NCI-H82 treated with DMSO at 0.1 percent for 48 hours (cell line): Measurements from ENCODE around the gene RDH16.
"Not testable (repeated sequence)": the region's sequence is repeated elsewhere in the genome, so short reads cannot be mapped to it uniquely, and the experiment has no call there.

Experiments used
- DNase-seq: peaks from one replicate; lab custom pipeline; 2025; ENCODE audit not compliant: unreplicated experiment; lab: John Stamatoyannopoulos, UW

RDH16 gene

DNA sequence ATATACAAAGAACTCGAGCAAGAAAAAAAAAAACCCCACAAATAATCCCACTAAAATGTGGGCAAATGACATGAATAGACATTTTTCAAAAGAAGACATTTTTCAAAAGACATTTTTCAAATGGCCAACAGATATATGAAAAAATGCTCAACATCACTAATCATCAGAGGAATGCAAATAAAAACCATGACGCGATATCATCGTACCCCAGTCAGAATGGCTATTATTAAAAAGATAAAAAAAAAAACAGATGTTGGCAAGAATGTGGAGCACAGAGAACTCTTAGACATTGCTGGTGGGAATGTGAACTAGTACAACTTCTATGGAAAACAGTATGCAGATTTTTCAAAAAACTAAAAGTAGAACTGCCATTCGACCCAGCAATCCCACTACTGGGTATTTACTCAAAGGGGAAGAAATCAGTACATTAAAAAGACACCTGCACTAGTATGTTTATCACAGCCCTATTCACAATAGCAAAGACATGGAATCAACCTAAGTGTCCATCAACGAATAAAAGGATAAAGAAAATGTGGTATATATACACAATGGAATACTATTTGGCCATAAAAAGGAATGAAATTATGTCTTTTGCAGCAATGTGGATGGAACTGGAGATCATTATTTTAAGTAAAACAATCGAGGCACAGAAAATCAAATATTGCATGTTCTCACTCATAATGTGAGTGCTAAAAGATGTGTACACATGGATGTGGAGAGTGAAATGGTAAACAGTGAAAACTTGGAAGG, 32.6 kb upstream of the RDH16 start:
- no peak for DNase-seq

GRCh38 chr12:56988207-56988739, 30.9 kb upstream of the RDH16 start:
- no peak for DNase-seq

GRCh38 chr12:56987551-56988053, 30.2 kb upstream of the RDH16 start:
- peak; percentile 71 for DNase-seq

- DNase-seq: no peak
Measured at GRCh38 chr12:56987011-56987410, 29.6 kb upstream of the RDH16 start.

GRCh38 chr12:56985714-56986113, 28.3 kb upstream of the RDH16 start:
- DNase-seq: not testable (repeated sequence)

DNA sequence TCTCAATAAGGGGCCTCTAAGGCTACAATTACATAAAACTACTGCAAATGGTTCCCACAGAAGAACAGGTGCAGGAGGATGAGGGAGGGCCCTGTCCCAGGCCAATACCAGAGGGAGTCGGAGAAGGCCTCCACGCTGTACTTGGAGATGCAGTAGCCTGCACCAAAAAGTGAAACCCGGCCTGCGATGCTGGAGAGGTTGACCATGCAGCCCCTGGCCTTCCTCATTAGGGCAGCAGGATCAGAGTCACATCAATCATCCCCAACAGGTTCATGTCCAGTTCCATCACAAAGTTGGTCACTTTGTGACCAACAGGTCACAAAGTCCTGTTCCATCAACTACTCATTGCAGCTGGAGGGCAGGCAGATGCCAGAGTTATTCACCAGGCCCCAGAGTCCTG, 26.0 kb upstream of the RDH16 start:
- DNase-seq: no peak

DNA sequence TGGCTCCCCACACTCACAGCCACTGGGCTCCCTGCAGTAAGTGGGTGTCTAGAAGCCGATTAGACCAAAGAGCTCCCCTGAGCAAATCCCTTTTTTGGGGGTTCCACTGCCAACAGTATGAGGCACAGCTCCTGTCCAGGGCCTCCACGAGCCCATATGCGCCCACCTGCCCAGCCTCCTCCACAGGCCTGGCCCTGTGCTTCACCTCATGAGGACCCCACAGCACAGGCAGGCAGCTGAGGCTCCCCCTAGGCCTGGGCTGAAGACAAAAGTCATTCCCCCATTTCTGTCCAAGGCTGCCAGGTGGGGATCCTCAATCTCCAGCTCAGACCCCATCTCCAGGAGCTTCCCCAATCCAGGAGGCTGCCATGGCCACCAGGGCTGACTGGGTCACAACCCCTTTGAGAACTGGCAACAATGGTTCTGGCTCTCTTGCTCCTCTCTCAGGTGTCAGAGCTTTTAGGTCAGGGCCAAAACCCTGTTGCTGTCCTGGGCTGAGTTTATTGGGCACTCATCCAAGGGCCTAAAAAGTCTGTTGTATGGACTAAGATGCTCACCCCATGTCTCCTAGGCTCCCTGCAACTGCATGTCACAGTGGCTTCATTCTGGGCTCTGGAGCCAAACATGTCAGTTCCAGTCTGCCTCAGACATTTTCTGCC, 25.3 kb upstream of the RDH16 start:
- not testable (repeated sequence) for DNase-seq

GRCh38 chr12:56980941-56981530, 23.6 kb upstream of the RDH16 start:
- DNase-seq: no peak

DNA sequence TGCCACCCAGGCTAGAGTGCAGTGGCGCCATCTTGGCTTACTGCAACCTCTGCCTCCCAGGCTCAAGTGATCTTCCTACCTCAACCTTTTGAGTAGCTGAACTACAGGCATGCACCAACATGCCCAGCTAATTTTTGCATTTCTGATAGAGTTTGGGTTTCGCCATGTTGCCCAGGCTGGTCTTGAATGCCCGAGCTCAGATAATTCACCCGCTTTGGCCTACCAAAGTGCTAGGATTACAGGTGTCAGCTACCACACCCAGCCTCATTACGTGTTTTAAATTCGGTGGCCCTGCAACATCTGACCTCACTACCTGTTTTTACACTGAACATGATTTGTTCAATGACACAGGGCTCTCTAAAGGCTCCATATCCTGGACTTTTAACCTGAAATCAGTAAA, 22.9 kb upstream of the RDH16 start:
- no peak for DNase-seq

GRCh38 chr12:56979628-56980027, 22.2 kb upstream of the RDH16 start:
- no peak for DNase-seq

GRCh38 chr12:56978397-56979138, 21.2 kb upstream of the RDH16 start:
- DNase-seq: no peak

DNA sequence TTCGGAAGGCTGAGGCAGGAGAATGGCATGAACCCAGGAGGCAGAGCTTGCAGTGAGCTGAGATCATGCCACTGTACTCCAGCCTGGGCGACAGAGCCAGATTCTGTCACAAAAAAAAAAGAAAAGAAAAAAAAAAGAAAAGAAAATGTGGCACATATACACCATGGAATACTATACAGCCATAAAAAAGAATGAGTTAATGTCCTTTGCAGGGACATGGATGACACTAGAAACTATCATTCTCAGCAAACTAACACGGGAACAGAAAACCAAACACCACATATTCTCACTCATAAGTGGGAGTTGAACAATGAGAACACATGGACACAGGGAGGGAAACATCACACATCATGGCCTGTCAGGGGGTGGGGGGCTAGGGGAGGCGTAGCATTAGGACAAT, 20.0 kb upstream of the RDH16 start:
- not testable (repeated sequence) for DNase-seq

GRCh38 chr12:56974224-56974623, 16.8 kb upstream of the RDH16 start:
- not testable (repeated sequence) for DNase-seq

GRCh38 chr12:56968910-56969309, 11.5 kb upstream of the RDH16 start:
- DNase-seq: not testable (repeated sequence)

GRCh38 chr12:56965997-56966642, 8.7 kb upstream of the RDH16 start:
- not testable (repeated sequence) for DNase-seq

- DNase-seq: not testable (repeated sequence)
Measured at GRCh38 chr12:56965124-56965523, 7.7 kb upstream of the RDH16 start.

GRCh38 chr12:56963557-56963956, 6.1 kb upstream of the RDH16 start:
- DNase-seq: not testable (repeated sequence)

DNA sequence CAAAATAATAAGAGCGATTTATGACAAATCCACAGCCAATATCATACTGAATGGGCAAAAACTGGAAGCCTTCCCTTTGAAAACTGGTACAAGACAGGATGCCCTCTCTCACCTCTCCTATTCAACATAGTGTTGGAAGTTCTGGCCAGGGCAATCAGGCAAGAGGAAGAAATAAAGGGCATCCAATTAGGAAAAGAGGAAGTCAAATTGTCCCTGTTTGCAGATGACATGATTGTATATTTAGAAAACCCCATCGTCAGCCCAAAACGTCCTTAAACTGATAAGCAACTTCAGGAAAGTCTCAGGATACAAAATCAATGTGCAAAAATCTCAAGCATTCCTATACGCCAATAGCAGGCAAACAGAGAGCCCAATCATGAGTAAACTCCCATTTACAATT, 4.8 kb upstream of the RDH16 start:
- not testable (repeated sequence) for DNase-seq

- DNase-seq: no peak
Measured at GRCh38 chr12:56958422-56958821, 1.0 kb upstream of the RDH16 start.

DNA sequence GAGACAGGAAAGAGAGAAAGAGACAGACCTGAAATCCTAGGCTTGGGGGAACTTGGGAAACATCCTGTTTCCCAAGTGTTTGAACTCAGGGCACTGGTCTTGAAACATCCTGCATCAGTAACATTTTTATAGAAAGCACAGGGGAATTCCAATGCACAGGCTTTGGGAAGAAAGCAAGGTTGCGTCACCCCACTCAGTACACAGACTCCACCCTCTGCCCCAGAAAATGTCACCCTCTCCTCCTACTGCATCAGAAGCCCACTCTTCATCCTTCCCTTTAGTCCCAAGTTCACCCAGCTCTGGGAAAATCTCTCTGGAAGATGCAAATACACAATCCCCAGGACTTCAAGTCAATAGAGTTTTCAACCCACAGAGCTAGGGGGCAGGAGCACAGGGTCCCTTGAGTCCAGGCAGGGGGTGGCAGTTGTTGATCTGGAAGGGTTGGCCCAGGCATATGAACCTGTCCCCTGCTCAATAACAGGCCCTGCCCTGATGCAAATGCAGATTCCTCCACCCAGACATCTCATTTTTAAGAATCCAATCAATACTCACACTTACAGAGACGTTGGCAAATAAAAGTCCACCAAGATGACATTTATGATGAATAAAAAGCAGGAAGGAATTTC, 1.7 kb downstream of the RDH16 start:
- DNase-seq: no peak
